Cardiac fibroblast (primary cell): ENCODE measurements around the gene FOCAD.

ENCODE experiments used
- DNase-seq, 2 donors: peaks; one replicate each; pipeline versions ENCODE4 v3.0.0 to v3.0.0-alpha.2; 2010; ENCODE audit warnings: low read depth in 2 of 2
- H3K4me3 ChIP-seq, 2 donors: replicated peaks in 1 of 2; 1 replicate in 1 of 2; 2 replicates in 1 of 2; pipeline ENCODE4 v1.5.1; 2011; ENCODE audit warnings: low read depth in 2 of 2, low read length in 2 of 2, mild to moderate bottlenecking in 2 of 2, moderate library complexity in 1 of 2
- TF ChIP-seq, protein P1 (sequence below): IDR thresholded peaks from one replicate; pipeline ENCODE4 v1.5.1; 2011; ENCODE audit warnings: low read depth, mild to moderate bottlenecking, low read length, inconsistent platforms

FOCAD gene

DNA sequence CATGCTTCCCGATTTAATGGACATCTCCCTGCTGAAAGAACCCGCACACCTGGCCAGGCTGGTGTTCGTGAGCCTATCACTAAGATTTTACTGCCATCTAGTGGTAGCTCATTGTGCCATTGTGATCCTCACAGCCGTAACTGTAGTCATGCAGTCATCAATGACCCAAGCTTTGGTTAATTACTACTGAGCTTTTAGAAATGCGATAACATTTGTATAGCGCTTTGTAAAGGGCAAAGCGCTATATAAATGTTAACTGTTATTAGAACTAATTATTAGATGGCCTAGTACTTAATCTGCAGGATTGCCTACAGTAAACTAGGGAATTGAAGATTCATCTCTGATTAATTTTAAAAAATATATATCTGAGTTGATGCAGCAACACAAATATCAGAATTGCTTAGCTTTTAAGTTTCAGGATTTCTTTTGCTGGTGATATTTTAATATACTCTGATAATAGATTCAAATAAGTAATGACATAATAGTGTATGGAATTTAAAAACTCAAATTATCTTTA, 257.2 kb downstream of the FOCAD start:
- TF ChIP-seq, protein P1, sequence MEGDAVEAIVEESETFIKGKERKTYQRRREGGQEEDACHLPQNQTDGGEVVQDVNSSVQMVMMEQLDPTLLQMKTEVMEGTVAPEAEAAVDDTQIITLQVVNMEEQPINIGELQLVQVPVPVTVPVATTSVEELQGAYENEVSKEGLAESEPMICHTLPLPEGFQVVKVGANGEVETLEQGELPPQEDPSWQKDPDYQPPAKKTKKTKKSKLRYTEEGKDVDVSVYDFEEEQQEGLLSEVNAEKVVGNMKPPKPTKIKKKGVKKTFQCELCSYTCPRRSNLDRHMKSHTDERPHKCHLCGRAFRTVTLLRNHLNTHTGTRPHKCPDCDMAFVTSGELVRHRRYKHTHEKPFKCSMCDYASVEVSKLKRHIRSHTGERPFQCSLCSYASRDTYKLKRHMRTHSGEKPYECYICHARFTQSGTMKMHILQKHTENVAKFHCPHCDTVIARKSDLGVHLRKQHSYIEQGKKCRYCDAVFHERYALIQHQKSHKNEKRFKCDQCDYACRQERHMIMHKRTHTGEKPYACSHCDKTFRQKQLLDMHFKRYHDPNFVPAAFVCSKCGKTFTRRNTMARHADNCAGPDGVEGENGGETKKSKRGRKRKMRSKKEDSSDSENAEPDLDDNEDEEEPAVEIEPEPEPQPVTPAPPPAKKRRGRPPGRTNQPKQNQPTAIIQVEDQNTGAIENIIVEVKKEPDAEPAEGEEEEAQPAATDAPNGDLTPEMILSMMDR = peak; percentile 78
- H3K4me3 ChIP-seq = no peak overlapping the region
- DNase-seq = peak; percentile 75 to 79

DNA sequence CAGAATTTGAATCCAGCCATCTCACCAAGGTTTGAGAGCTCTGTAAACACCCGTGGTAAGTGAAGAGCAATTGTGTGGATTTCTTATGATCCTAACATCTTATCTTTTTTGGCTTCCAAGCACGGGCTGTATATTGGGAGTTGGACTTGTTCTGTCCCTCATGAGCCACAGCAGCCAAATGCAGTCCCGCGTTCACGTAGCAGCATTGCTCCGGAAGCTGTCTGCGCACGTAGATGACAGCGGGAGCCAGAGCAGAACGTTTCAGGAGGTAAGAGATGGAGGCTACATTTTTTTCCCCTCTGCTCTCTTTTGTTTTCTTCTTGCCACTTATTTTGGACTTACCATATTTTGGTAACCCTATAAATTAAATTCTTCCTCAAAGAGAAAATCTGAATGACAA, 260.4 kb downstream of the FOCAD start:
- TF ChIP-seq, protein P1 = no peak

DNA sequence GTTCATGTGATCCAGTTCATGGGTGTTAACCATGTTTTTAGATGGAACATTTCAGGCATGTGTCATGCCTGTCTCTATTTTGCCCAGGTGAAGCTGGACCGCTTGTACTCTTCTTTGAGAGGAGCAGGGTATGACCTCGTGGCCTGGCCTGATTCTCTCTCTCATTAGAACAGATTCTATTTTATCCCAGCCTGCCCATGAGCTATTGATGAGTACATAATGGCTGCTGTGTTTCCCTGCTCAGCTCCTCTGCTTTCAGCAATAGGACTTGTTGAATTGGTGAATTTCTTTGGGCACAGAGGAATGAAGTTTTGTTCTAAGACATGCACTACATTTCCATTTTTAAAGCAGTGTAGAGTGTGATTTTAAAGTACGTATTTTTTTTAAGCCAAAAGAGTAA, 261.2 kb downstream of the FOCAD start:
- no peak overlapping the region for H3K4me3 ChIP-seq
- TF ChIP-seq, protein P1 = no peak
- DNase-seq = no peak

More for the DNA sequence above, 260.4 kb downstream of the FOCAD start:
- no peak overlapping the region for H3K4me3 ChIP-seq
- DNase-seq = no peak

DNA sequence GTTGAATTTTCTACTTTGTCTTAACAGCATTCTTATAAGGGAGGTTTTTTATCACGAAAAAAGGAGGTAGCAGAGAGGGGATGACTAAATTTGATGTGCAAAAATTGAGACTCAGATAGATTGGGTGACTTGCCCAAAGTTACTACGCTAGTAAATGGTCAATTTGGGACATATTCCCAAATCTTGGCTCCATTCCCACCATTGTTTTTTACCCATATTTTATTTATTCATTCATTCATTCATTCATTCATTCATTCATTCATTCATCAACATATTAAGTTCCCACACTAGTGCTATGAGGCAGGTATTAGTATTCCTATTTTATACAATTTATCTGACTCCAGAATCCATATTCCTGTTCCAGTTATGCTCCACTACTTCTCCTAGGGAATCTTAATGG, 261.8 kb downstream of the FOCAD start:
- TF ChIP-seq, protein P1 = no peak
- H3K4me3 ChIP-seq = no peak overlapping the region
- no peak for DNase-seq

DNA sequence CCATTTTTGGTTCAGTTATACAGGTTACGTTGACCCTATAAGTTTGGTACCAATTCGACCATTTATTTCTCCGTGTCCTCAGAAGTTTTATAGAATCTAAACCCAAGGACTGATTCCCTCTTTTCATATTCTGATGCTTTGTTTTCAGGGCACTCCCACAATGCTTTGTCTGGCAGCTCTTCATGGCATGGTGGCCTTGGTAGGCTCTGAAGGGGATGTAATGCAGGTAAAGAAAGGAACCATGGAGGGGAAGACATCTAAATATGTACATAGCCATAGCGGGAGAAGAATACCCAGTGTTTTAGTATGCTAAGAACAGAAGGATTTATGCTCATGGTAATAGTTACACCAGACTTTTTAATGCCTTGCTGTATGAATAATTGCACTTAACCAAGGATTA, 264.6 kb downstream of the FOCAD start:
- no peak overlapping the region for H3K4me3 ChIP-seq
- no peak for DNase-seq
- TF ChIP-seq, protein P1 = no peak

GRCh38 chr9:20950707-20951106, 266.6 kb downstream of the FOCAD start:
- TF ChIP-seq, protein P1 = no peak
- DNase-seq = no peak
- H3K4me3 ChIP-seq = no peak overlapping the region
